Colonic mucosa (tissue), 4 donors: ENCODE data around the gene TAX1BP1. TPM values are rescaled to one million over a fixed set of nuclear protein-coding genes. Genes with fewer than 3 reads are reported as not detected.

Experiments
- DNase-seq: peaks from one replicate; pipeline ENCODE4 v3.0.0-alpha.2; 2020
- H3K27ac ChIP-seq: fragments of 200-600 bp; one replicate; pipeline ENCODE4 v1.8.0; 2021
- H3K27me3 ChIP-seq: fragments of 200-600 bp; one replicate; pipeline ENCODE4 v1.8.0; 2021
- H3K36me3 ChIP-seq: fragments of 200-600 bp; one replicate; pipeline ENCODE4 v1.8.0; 2021
- H3K4me1 ChIP-seq: fragments of 200-600 bp; one replicate; pipeline ENCODE4 v1.8.0; 2021; ENCODE audit warnings: mild to moderate bottlenecking
- H3K4me3 ChIP-seq: fragments of 200-600 bp; one replicate; pipeline ENCODE4 v1.8.0; 2021
- H3K9ac ChIP-seq, 2 donors: one replicate each; pipeline ENCODE4 v1.7.0; 2013; ENCODE audit warnings: control low read depth in 2 of 2, low read depth in 2 of 2, low read length in 2 of 2
- H3K9me3 ChIP-seq: fragments of 200-600 bp; one replicate; pipeline ENCODE4 v1.8.0; 2021
- CTCF ChIP-seq: fragments of 200-600 bp; IDR thresholded peaks from one replicate; pipeline ENCODE4 v1.8.0; 2022; ENCODE audit warnings: antibody characterized with exemption, mild to moderate bottlenecking
- intact Hi-C: fragments of 100-400 bp; cut with DNase I; formaldehyde crosslinking; loops from one replicate; pipeline ENCODE4 v1.14.1; 2022
- total RNA-seq, 2 donors: library from RNA; stranded (reverse); fragmentation: NEBNext Ultra II Directional in 1 of 2; extraction: Animal tissue kit (Norgen Biotek cat#: 25700) in 1 of 2; gene quantifications; one replicate each; pipeline ENCODE4 v1.2.1, GENCODE V29; 2021
- donor health status: healthy.
- donor health status: DM: no; HTN: no; CAD: no.
- donor health status: DM: no; HTN: no; CAD: no.

TAX1BP1 gene
- total RNA-seq, 2 donors from 2014 or later, result 96.6 to 156 TPM

DNA sequence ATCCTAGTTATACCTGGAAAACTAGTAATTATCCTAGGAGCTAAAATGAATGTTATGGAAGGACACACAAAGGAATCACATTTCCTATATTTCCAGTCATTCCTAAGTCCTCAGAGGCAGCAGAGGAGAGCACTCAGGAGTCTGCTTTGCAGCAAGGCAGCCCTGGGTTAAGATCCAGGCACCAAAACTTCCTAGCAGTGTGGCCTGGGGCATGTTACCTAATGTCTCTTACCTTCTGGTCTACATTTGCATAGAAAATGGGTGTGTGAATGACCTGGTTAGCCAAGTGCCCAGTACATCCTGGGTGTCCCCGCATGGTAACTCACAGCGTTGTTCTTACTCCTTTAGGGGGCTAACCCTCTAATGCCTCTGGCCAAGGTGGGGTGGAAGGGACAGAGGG lies 135.9 kb downstream of the TAX1BP1 start:
- Histone ChIP-seq H3K9ac (no peak overlapping the region), H3K27ac (no peak overlapping the region)
- no peak for TF ChIP-seq CTCF

DNA sequence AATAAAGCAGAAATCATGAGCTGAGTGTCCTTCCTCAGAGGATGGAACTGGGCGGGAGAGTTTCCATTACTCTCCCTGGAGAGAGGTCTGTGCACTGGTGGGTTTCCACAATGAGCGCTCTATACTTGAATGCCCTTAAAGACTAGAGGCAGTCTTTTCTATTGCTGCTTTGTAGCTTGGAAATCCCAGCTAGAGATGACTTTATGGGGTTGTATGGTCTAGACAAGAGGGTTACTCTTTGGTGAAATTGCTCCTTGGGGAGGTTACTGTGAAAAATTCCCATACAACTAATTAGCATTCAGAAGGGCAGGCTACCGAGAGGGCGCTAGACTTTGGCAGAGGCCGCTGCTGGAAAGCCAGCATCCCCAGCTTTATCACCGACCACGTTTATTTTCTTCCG lies 136.8 kb downstream of the TAX1BP1 start:
- no peaks in the 10 kb centered on the region for H3K9me3 ChIP-seq
- H3K27me3 ChIP-seq, result no peaks in the 10 kb centered on the region
- intact Hi-C loops, result no loop called here
- no peak for DNase-seq
- no peaks in the 10 kb centered on the region for H3K36me3 ChIP-seq
- H3K4me1 ChIP-seq, result peaks cover 13% of the 10 kb centered on the region
- no peak for TF ChIP-seq CTCF
- H3K27ac ChIP-seq, result no peak overlapping the region
- no peak overlapping the region for H3K4me3 ChIP-seq
- no peak overlapping the region for H3K9ac ChIP-seq

More for the DNA sequence above, 135.9 kb downstream of the TAX1BP1 start:
- Histone ChIP-seq H3K4me3 (no peak overlapping the region), H3K4me1 (peaks cover 13% of the 10 kb centered on the region), H3K9me3 (no peaks in the 10 kb centered on the region), H3K27me3 (no peaks in the 10 kb centered on the region), H3K36me3 (no peaks in the 10 kb centered on the region)
- no peak for DNase-seq
- intact Hi-C loops, result no loop called here

Other genes with a start within 250 kb of the TAX1BP1 start
- gene HIBADH, start 77.3 kb upstream of the TAX1BP1 start, total RNA-seq, result 10 to 100 TPM; 28.2 to 44.4 TPM